ENCODE results near the gene FGF14. TPM values are rescaled to one million over a fixed set of nuclear protein-coding genes. Genes with fewer than 3 reads are reported as not detected.

Gene FGF14
- total RNA-seq, 4 donors from 2014 or later: 0.36 to 1.9 (median 0.45) TPM

DNA sequence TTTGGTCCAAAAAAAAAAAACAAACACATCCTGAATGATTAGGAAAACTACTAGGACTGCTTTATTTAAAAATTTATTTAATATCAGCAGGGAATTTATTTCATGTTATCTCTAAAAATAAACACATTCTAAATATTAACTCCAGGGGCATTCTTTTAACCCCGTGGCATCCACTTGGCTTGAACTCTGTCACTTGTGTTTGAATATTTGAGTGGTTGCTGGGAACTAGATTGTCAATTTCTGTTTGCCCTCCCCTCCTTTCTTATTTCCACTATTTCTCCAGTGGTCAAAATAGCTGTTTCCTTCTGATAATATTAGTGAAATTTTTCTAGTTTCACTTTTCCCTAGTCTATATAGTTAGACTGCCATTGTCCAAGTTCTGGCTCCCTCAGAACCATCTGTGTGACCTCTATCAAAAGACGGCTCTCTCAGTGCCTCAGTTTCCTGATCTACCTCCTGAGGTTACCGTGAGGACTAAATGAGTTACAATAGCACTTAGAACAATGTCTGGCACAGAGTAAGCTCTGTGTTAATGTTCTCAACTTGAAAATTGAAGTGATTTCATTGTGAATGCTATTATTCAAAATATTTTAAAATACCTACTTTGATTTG lies 107.3 kb downstream of the FGF14 start:
- intact Hi-C loops (cut with DNase I; ENCODE audit: low total_unique reads): no loop called here
- TF ChIP-seq POLR2A (IDR thresholded peaks at IDR 0.05): no peak
- TF ChIP-seq, protein P1, sequence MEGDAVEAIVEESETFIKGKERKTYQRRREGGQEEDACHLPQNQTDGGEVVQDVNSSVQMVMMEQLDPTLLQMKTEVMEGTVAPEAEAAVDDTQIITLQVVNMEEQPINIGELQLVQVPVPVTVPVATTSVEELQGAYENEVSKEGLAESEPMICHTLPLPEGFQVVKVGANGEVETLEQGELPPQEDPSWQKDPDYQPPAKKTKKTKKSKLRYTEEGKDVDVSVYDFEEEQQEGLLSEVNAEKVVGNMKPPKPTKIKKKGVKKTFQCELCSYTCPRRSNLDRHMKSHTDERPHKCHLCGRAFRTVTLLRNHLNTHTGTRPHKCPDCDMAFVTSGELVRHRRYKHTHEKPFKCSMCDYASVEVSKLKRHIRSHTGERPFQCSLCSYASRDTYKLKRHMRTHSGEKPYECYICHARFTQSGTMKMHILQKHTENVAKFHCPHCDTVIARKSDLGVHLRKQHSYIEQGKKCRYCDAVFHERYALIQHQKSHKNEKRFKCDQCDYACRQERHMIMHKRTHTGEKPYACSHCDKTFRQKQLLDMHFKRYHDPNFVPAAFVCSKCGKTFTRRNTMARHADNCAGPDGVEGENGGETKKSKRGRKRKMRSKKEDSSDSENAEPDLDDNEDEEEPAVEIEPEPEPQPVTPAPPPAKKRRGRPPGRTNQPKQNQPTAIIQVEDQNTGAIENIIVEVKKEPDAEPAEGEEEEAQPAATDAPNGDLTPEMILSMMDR (IDR thresholded peaks at IDR 0.05): no peak
- WGBS, 2 donors: 67 to 69% methylated on average over 3 of the region's 3 CpGs
- DNase-seq (ENCODE audit: low spot score in 2 of 2): no peak
- H3K4me3 ChIP-seq (ENCODE audit: low read depth, poor library complexity, severe bottlenecking): no peak overlapping the region

DNA sequence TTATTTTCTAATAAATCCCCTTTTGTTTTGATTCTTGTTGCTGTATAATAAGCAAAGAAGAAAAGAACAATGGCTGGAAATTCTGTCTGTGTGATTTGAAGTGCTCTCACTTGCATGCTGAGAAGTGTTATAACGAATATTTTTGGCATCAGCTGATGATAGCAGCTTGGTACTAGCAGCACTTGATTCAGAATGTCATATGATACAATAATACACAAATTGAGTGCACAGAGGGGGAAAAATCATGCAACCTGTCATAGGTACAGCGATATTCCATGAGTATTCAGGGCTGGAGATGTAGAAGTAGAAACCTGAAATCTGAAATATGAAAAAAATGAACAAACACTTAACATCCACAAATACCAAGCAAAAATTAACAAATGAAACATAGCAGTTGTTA lies 108.1 kb downstream of the FGF14 start:
- DNase-seq (ENCODE audit: low spot score in 2 of 2): no peak
- intact Hi-C loops (cut with DNase I; ENCODE audit: low total_unique reads): no loop called here
- H3K4me3 ChIP-seq (ENCODE audit: low read depth, poor library complexity, severe bottlenecking): no peak overlapping the region
- no peak for TF ChIP-seq POLR2A (IDR thresholded peaks at IDR 0.05)
- TF ChIP-seq, protein P1 (IDR thresholded peaks at IDR 0.05): no peak
- 58 to 63% methylated on average over 2 of the region's 2 CpGs for whole genome bisulfite sequencing, 2 donors

DNA sequence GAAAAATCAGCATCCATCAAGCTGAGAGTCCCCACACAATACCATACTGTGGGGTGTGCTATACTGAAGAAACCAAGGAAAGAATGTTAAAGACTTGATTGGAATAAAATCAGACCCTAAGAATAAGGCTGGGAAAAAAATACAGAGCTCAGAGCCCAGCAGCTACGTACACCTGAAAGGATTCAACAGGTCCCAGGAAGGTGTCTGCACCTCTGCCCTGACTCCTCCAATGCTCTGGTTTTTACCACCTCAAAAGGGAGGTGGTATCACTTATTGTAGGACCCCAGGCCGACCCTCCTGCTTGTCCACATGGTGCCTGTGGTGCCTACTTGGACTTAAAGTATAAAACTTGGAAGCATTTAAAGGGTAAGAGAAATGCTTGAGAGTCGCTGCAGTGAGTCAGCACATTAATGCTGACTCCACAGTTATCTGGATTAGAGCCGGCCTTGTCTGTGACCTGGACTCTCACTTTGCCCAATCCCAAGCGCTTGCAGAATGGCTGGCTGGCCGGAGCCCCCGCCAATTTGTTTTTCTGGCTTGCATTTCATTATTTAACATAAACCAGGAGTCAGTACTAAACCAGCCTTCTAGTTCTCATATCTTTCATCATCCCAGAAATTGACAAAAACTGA lies 110.1 kb downstream of the FGF14 start:
- intact Hi-C loops (cut with DNase I; ENCODE audit: low total_unique reads): no loop called here
- no peak for DNase-seq (ENCODE audit: low spot score in 2 of 2)
- H3K4me3 ChIP-seq (ENCODE audit: low read depth, poor library complexity, severe bottlenecking): no peak overlapping the region
- TF ChIP-seq, protein P1 (IDR thresholded peaks at IDR 0.05): no peak
- no peak for TF ChIP-seq POLR2A (IDR thresholded peaks at IDR 0.05)
- WGBS, 2 donors: 75 to 83% methylated on average over 7 of the region's 7 CpGs

DNA sequence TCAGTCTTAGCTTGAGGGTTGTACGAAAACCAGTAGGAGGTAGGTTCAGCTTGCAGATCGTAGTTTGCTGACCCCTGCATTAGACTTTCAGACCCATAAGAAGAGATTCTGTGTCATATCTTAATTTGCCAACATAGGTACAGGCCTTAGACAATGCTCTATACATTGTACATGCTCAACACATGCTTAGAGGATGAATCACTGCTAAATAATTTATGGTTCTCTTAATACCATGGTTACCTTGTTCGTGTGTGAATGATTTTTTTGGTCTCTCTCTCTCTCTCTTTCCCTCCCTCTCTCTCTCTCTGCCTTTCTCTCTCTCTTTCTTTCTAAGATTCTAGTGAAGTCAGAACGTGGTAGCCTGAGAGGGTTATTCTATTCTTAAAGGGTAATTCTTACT lies 112.2 kb downstream of the FGF14 start:
- no peak overlapping the region for H3K4me3 ChIP-seq (ENCODE audit: low read depth, poor library complexity, severe bottlenecking)
- intact Hi-C loops (cut with DNase I; ENCODE audit: low total_unique reads): no loop called here
- WGBS, 2 donors: 64 to 65% methylated on average over 4 of the region's 4 CpGs
- no peak for DNase-seq (ENCODE audit: low spot score in 2 of 2)
- TF ChIP-seq, protein P1 (IDR thresholded peaks at IDR 0.05): no peak
- TF ChIP-seq POLR2A (IDR thresholded peaks at IDR 0.05): no peak

DNA sequence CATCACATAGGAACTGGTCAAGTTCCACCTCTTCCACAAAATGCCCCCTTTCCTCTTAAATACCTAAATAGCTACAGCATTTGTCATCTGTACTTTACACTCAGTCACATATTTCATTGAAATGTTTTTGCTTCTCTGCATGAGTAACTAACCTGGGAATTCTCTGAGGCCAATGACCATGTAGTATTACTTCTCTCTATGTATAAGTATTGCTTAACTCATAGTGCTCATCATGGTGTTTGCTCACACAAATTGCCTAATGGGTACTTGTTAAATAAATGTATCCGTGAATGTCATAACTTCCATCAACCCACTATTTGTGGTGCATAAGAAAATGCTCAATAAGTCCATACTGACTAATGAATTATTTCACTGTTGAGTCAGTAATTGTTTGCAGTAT lies 115.5 kb downstream of the FGF14 start:
- no peak overlapping the region for H3K4me3 ChIP-seq (ENCODE audit: low read depth, poor library complexity, severe bottlenecking)
- TF ChIP-seq, protein P1 (IDR thresholded peaks at IDR 0.05): no peak
- TF ChIP-seq POLR2A (IDR thresholded peaks at IDR 0.05): no peak
- intact Hi-C loops (cut with DNase I; ENCODE audit: low total_unique reads): no loop called here
- 96 to 98% methylated on average over 1 of the region's 1 CpG for WGBS, 2 donors
- DNase-seq (ENCODE audit: low spot score in 2 of 2): no peak

DNA sequence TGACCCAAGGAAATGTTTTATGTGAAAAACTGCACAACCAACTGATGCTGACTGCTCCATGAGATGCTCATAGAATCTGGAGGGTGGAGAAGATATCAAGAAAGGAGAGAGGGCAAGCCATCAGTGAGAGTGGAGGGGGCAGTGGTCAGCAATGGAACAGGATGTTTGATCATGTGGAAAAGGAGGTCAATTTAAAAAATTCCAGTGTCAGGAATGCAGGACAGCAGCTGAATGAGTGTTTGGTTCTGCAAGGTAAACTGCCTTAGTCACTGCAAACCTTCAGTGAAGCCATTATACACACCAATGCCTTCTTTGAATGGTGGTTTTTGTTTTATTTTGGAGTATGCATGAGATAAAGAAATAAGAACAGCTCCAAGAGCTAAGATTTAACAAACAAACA lies 121.5 kb downstream of the FGF14 start:
- TF ChIP-seq POLR2A (IDR thresholded peaks at IDR 0.05): no peak
- TF ChIP-seq, protein P1 (IDR thresholded peaks at IDR 0.05): no peak
- intact Hi-C loops (cut with DNase I; ENCODE audit: low total_unique reads): no loop called here
- no peak for DNase-seq (ENCODE audit: low spot score in 2 of 2)
- H3K4me3 ChIP-seq (ENCODE audit: low read depth, poor library complexity, severe bottlenecking): no peak overlapping the region

All from lower leg skin (tissue), 4 donors.